B cell (primary cell): ENCODE measurements around the gene PRKCZ. TPM values are rescaled to one million over a fixed set of nuclear protein-coding genes. Genes with fewer than 3 reads are reported as not detected.

ENCODE experiments used
- ATAC-seq: fragments of 200-7000 bp; cut with Tn5 transposase; one replicate; pipeline ENCODE4 v1.10.0; 2021; ENCODE audit warnings: low read depth, mild to moderate bottlenecking, moderate number of reproducible peaks, moderate library complexity
- CTCF ChIA-PET: fragments of 350-600 bp; sonication (Branson Sonifier 250); formaldehyde crosslinking; loops from one replicate; lab custom pipeline; 2021; ENCODE audit warnings: antibody characterized with exemption, inconsistent platforms; lab: Charles Lee
- POLR2A ChIA-PET: fragments of 350-600 bp; sonication (Branson Sonifier 250); formaldehyde crosslinking; loops from one replicate; lab custom pipeline; 2021; ENCODE audit warnings: antibody characterized with exemption; lab: Charles Lee
- DNase-seq: peaks from one replicate; pipeline ENCODE4 v3.0.0; 2013
- H2AFZ ChIP-seq: 2 replicates; pipeline ENCODE4 v1.6.1; 2012; ENCODE audit warnings: mild to moderate bottlenecking, low read depth, low read length; ENCODE audit not compliant: insufficient read depth, poor library complexity, severe bottlenecking
- H3K27ac ChIP-seq, 2 donors: 1 replicate in 1 of 2; 2 replicates in 1 of 2; pipeline ENCODE4 v1.5.1; 2012 to 2013; ENCODE audit warnings: low read length in 2 of 2, mild to moderate bottlenecking in 2 of 2, moderate library complexity in 1 of 2
- H3K27me3 ChIP-seq, 4 experiments: fragments of 200-600 bp in 1 of 4; sonication (generic) in 1 of 4; replicated peaks in 1 of 4; 1 replicate in 2 of 4; 2 replicates in 2 of 4; pipeline versions ENCODE4 v1.6.1 to v1.7.0; 2013 to 2016; ENCODE audit warnings: low read length in 3 of 4, mild to moderate bottlenecking in 2 of 4, mixed read lengths in 1 of 4, moderate library complexity in 1 of 4; ENCODE audit not compliant: insufficient read depth in 4 of 4, control insufficient read depth in 3 of 4; ENCODE audit errors: control extremely low read depth in 1 of 4
- H3K36me3 ChIP-seq, 2 experiments: replicated peaks in 1 of 2; 1 replicate in 1 of 2; 2 replicates in 1 of 2; pipeline versions ENCODE4 v1.6.1 to v1.7.1; 2013; ENCODE audit warnings: low read length in 1 of 2; ENCODE audit not compliant: insufficient read depth in 2 of 2, control insufficient read depth in 1 of 2; ENCODE audit errors: control extremely low read depth in 1 of 2, extremely low read depth in 1 of 2
- H3K4me1 ChIP-seq, 2 donors: fragments of 200-600 bp in 1 of 2; sonication (generic) in 1 of 2; 1 replicate in 1 of 2; 2 replicates in 1 of 2; pipeline versions ENCODE4 v1.5.1 to v1.6.1; 2013 to 2017; ENCODE audit warnings: low read length in 2 of 2; ENCODE audit not compliant: control insufficient read depth in 2 of 2, insufficient read depth in 2 of 2
- H3K4me2 ChIP-seq: replicated peaks from 2 replicates; pipeline ENCODE3; 2012; ENCODE audit warnings: mild to moderate bottlenecking, low read depth, low read length; ENCODE audit not compliant: poor library complexity, severe bottlenecking
- H3K4me3 ChIP-seq, 5 experiments: fragments of 200-600 bp in 1 of 5; sonication (generic) in 1 of 5; 1 replicate in 3 of 5; 2 replicates in 2 of 5; pipeline versions ENCODE4 v1.5.1 to v1.7.0; 2011 to 2016; ENCODE audit warnings: low read length in 4 of 5, mild to moderate bottlenecking in 4 of 5, low read depth in 2 of 5, control low read depth in 1 of 5, moderate library complexity in 1 of 5; ENCODE audit not compliant: insufficient read depth in 1 of 5; ENCODE audit errors: control extremely low read depth in 1 of 5, extremely low read depth in 1 of 5
- H3K79me2 ChIP-seq: fragments of 200-600 bp; sonication (generic); one replicate; pipeline ENCODE4 v1.6.0; 2016; ENCODE audit warnings: low read length; ENCODE audit not compliant: control insufficient read depth, insufficient read depth
- H3K9ac ChIP-seq: fragments of 200-600 bp; sonication (generic); 2 replicates; pipeline ENCODE4 v1.6.1; 2017; ENCODE audit warnings: mild to moderate bottlenecking, low read length, moderate library complexity
- H3K9me3 ChIP-seq, 3 donors: one replicate each; pipeline versions ENCODE4 v1.6.1 to v1.7.1; 2013; ENCODE audit warnings: low read length in 2 of 3; ENCODE audit not compliant: control insufficient read depth in 2 of 3, insufficient read depth in 1 of 3; ENCODE audit errors: control extremely low read depth in 1 of 3
- H4K20me1 ChIP-seq: 2 replicates; pipeline ENCODE4 v1.6.0; 2012; ENCODE audit warnings: mild to moderate bottlenecking, low read length; ENCODE audit not compliant: insufficient read depth, control insufficient read depth, poor library complexity, severe bottlenecking
- H3K27ac Mint-ChIP-seq: one replicate; pipeline ENCODE4 v1.8.0; 2021; ENCODE audit warnings: mixed read lengths
- H3K27me3 Mint-ChIP-seq: one replicate; pipeline ENCODE4 v1.8.0; 2021; ENCODE audit warnings: mixed read lengths
- H3K4me1 Mint-ChIP-seq: one replicate; pipeline ENCODE4 v1.8.0; 2021; ENCODE audit warnings: mixed read lengths
- H3K4me3 Mint-ChIP-seq: one replicate; pipeline ENCODE4 v1.8.0; 2021; ENCODE audit warnings: mixed read lengths
- H3K9me3 Mint-ChIP-seq: one replicate; pipeline ENCODE4 v1.8.0; 2022; ENCODE audit warnings: mixed read lengths; ENCODE audit not compliant: insufficient read depth
- EZH2 ChIP-seq: IDR thresholded peaks from 2 replicates; pipeline ENCODE4 v1.6.1; 2012; ENCODE audit warnings: borderline replicate concordance, low read depth, mild to moderate bottlenecking, moderate library complexity, low read length; ENCODE audit not compliant: insufficient read depth, poor library complexity, severe bottlenecking
- WGBS: methylation state at CpG from one replicate; pipeline ENCODE4 v1.1.5; 2013; ENCODE audit warnings: missing lambda C conversion rate; ENCODE audit not compliant: insufficient coverage; 5-methylcytosine and 5-hydroxymethylcytosine counted together
- intact Hi-C: fragments of 100-400 bp; cut with micrococcal nuclease; formaldehyde crosslinking; loops from one replicate; pipeline ENCODE4 v1.10.0; 2022
- polyA plus RNA-seq: library from polyadenylated mRNA; depleted of rRNA; stranded (reverse); fragments of >200 nt; gene quantifications from 2 replicates; pipeline ENCODE4 v1.2.3, GENCODE V29; 2012
- total RNA-seq, 2 donors: library from RNA; stranded (reverse); fragments of 120-200 nt in 1 of 2; gene quantifications; 1 replicate in 1 of 2; 2 replicates in 1 of 2; pipeline versions ENCODE4 v1.2.3 to v1.2.4, GENCODE V29; 2013 to 2022
- TF ChIP-seq, protein P1 (sequence below): fragments of 200-600 bp; IDR thresholded peaks from one replicate; pipeline ENCODE4 v1.8.0; 2022; ENCODE audit warnings: antibody characterized with exemption, mild to moderate bottlenecking

The PRKCZ gene
- total and polyA plus RNA-seq, 2 donors (not counting 1 experiment from before 2014, with no cell fraction given) = 17.9 to 53.2 TPM

DNA sequence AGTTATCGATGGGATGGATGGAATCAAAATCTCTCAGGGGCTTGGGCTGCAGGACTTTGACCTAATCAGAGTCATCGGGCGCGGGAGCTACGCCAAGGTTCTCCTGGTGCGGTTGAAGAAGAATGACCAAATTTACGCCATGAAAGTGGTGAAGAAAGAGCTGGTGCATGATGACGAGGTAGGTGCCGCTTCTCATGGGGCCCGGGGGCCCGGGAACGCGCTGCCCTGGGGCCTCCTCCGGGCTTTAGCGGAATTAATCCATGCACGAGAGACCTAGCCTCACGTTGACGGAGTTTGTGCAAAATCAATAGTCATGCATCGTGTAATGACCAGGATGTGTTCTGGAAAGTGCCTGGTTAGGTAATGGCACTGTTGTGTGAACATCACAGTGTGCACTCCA lies 100.6 kb downstream of the PRKCZ start:
- peaks cover 0 to 8% of the 10 kb centered on the region in 2 experiments for H3K36me3 ChIP-seq
- no peaks in the 10 kb centered on the region for H3K9me3 ChIP-seq
- peaks cover 8 to 11% of the 10 kb centered on the region in 2 donors for H3K4me1 ChIP-seq
- CTCF ChIA-PET = interaction anchor here (1.7 kb wide), 1 partner anchor 23 kb away, joined by 8 read pairs; no protein-coding TSS in a partner anchor
- TF ChIP-seq EZH2 = no peak
- TF ChIP-seq, protein P1, sequence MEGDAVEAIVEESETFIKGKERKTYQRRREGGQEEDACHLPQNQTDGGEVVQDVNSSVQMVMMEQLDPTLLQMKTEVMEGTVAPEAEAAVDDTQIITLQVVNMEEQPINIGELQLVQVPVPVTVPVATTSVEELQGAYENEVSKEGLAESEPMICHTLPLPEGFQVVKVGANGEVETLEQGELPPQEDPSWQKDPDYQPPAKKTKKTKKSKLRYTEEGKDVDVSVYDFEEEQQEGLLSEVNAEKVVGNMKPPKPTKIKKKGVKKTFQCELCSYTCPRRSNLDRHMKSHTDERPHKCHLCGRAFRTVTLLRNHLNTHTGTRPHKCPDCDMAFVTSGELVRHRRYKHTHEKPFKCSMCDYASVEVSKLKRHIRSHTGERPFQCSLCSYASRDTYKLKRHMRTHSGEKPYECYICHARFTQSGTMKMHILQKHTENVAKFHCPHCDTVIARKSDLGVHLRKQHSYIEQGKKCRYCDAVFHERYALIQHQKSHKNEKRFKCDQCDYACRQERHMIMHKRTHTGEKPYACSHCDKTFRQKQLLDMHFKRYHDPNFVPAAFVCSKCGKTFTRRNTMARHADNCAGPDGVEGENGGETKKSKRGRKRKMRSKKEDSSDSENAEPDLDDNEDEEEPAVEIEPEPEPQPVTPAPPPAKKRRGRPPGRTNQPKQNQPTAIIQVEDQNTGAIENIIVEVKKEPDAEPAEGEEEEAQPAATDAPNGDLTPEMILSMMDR = no peak
- H3K4me3 Mint-ChIP-seq = no peak overlapping the region
- 93% methylated on average over 16 of the region's 19 CpGs for WGBS
- H3K79me2 ChIP-seq = no peaks in the 10 kb centered on the region
- POLR2A ChIA-PET = no interaction called here
- H4K20me1 ChIP-seq = no peaks in the 10 kb centered on the region
- no peak overlapping the region for H3K9ac ChIP-seq
- DNase-seq (no peak), ATAC-seq (no peak)
- no peaks in the 10 kb centered on the region for H3K4me1 Mint-ChIP-seq
- no peaks in the 10 kb centered on the region for H3K27me3 Mint-ChIP-seq
- H3K4me3 ChIP-seq = no peak overlapping the region
- no peak overlapping the region for H3K4me2 ChIP-seq
- H2AFZ ChIP-seq = no peak overlapping the region
- intact Hi-C loops = no loop called here
- no peak overlapping the region for H3K27ac Mint-ChIP-seq
- H3K27me3 ChIP-seq = no peaks in the 10 kb centered on the region
- no peaks in the 10 kb centered on the region for H3K9me3 Mint-ChIP-seq
- no peak overlapping the region for H3K27ac ChIP-seq

DNA sequence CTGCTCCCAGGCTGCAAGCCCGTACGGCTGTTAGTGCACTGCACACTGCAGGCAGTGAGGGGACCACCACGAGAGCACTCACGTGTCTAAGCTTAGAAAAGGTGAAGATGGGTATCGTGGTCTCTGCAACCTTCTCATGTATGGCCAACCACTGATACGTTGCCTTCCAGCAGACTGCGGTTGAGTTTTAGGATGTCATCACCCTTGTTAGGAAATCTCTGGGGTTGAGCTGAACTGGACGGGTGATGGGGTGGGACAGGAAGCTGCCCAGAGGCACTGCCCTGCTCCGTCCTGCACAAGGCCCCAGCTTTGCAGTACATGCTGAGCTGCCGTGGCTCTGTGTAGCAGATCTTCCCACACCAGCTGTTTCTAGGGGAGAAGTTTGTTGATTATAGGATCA lies 101.0 kb downstream of the PRKCZ start:
- Histone ChIP-seq H3K36me3 (peaks cover 0 to 9% of the 10 kb centered on the region in 2 experiments), H3K4me2 (no peak overlapping the region), H3K9ac (no peak overlapping the region), H2AFZ (no peak overlapping the region), H3K27me3 (no peaks in the 10 kb centered on the region), H3K79me2 (no peaks in the 10 kb centered on the region), H3K4me3 (no peak overlapping the region), H4K20me1 (no peaks in the 10 kb centered on the region), H3K4me1 (peaks cover 8 to 11% of the 10 kb centered on the region in 2 donors), H3K9me3 (no peaks in the 10 kb centered on the region), H3K27ac (no peak overlapping the region)
- ChIA-PET POLR2A (no interaction called here), CTCF (interaction anchor here (1.7 kb wide), 1 partner anchor 22 kb away, joined by 8 read pairs; no protein-coding TSS in a partner anchor)
- no peaks in the 10 kb centered on the region for H3K9me3 Mint-ChIP-seq
- ATAC-seq (no peak), DNase-seq (no peak)
- H3K4me3 Mint-ChIP-seq = no peak overlapping the region
- no peaks in the 10 kb centered on the region for H3K27me3 Mint-ChIP-seq
- WGBS = 95% methylated on average over 9 of the region's 10 CpGs
- H3K4me1 Mint-ChIP-seq = no peaks in the 10 kb centered on the region
- TF ChIP-seq, protein P1 = no peak
- TF ChIP-seq EZH2 = no peak
- intact Hi-C loops = no loop called here
- no peak overlapping the region for H3K27ac Mint-ChIP-seq
